Measurements from ENCODE around the gene PIP5K1B.

- TF ChIP-seq, protein P1, sequence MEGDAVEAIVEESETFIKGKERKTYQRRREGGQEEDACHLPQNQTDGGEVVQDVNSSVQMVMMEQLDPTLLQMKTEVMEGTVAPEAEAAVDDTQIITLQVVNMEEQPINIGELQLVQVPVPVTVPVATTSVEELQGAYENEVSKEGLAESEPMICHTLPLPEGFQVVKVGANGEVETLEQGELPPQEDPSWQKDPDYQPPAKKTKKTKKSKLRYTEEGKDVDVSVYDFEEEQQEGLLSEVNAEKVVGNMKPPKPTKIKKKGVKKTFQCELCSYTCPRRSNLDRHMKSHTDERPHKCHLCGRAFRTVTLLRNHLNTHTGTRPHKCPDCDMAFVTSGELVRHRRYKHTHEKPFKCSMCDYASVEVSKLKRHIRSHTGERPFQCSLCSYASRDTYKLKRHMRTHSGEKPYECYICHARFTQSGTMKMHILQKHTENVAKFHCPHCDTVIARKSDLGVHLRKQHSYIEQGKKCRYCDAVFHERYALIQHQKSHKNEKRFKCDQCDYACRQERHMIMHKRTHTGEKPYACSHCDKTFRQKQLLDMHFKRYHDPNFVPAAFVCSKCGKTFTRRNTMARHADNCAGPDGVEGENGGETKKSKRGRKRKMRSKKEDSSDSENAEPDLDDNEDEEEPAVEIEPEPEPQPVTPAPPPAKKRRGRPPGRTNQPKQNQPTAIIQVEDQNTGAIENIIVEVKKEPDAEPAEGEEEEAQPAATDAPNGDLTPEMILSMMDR (conservative IDR thresholded peaks at IDR 0.05; ENCODE audit: low read depth, low read length): no peak
- TF ChIP-seq EZH2 (IDR thresholded peaks at IDR 0.05; ENCODE audit: borderline replicate concordance, low read depth, low read length, poor library complexity, severe bottlenecking): no peak
Measured at GRCh38 chr9:68957479-68957878, 252.4 kb downstream of the PIP5K1B start.
